ENCODE results near the gene STX12. TPM values are rescaled to one million over a fixed set of nuclear protein-coding genes. Genes with fewer than 3 reads are reported as not detected.

STX12 gene
- total RNA-seq (2014; rRNA removed; shearing (Covaris generic)) (86.7 and 97.1 TPM in 2 replicates), polyA plus RNA-seq (2016; fragmentation: Nextera tagmentation; extraction: Ambion mirVana) (56.6 and 57.1 TPM in 2 replicates)

DNA sequence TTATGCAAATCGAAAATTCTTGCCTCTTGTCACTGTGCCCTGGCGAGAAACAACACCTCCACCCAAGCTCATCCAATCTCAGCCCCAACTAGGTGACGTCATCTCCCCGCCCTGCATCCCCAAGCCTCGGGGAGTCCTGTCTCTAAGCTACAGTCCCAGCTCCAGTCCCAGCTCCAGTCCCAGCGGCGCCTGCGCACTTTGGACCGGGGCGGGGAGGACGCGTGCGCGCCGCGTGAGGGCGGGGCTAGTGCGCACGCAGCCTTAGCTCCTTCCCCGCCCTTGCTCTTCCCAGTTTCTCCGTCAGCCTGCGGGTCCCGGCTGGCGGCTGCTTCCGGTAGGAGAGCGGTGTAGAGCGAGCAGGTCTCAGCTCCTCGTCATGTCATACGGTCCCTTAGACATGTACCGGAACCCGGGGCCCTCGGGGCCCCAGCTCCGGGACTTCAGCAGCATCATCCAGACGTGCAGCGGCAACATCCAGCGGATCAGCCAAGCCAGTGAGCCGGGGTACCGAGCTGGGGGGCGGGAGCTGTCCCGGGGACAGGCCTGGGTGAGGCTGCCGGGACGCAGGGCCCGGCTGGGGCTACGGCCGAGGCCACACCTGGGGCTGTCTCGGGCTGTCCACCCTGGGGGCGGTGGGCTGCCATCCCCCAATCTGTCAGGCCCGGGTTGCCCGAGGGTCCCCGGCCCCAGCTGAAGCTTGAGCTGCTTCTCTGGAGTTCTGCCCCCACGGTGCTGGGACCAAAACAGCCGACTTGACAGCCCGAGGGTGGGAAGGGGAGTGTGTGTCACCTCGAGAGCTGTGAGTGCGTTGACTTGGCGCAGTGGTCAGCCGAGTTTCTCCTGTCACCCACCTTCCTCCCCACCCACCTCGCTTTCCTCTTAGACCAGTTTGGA, at the start of gene STX12:
TSS of gene STX12 (plus strand) at position 288 of the 894 bp plus-strand sequence. CDS start at position 377, 89 bp downstream.
- H3K79me2 ChIP-seq (ENCODE audit: insufficient read depth), result peaks cover 51% of the 10 kb centered on the region
- TF ChIP-seq EZH2 (IDR thresholded peaks at IDR 0.05; ENCODE audit: insufficient read depth, poor library complexity, severe bottlenecking), result no peak
- TF ChIP-seq EZH2phosphoT487 (IDR thresholded peaks at IDR 0.05; ENCODE audit: insufficient read depth, low read depth), result no peak
- H3F3A ChIP-seq (ENCODE audit: insufficient read depth), result peaks cover 18% of the 10 kb centered on the region
- 0 to 3% methylated on average over 49 to 52 of the region's 58 CpGs for WGBS, 2 experiments (ENCODE audit: low coverage in 1 of 2, low lambda C conversion rate in 2 of 2, missing lambda C conversion rate in 2 of 2)
- peak within 1 kb of the TSS; percentile 87 for H2AFZ ChIP-seq
- no peaks in the 10 kb centered on the region for H3K9me2 ChIP-seq (ENCODE audit: insufficient read depth)
- peak within 1 kb of the TSS; percentile 90 for H3K27ac ChIP-seq
- peaks cover 22% of the 10 kb centered on the region for H3K4me1 ChIP-seq (ENCODE audit: insufficient read depth)
- H3K9ac ChIP-seq, result peak within 1 kb of the TSS; percentile 86
- peak; percentile 100 for DNase-seq
- in situ Hi-C loops (cut with MboI), result no loop called here
- no peaks in the 10 kb centered on the region for H4K20me1 ChIP-seq (ENCODE audit: insufficient read depth)
- peak within 1 kb of the TSS; percentile 85 for H3K4me3 ChIP-seq
- H3K36me3 ChIP-seq (ENCODE audit: low read depth), result no peaks in the 10 kb centered on the region; the same call in 1 of the 2 replicates
- H3K9me3 ChIP-seq (ENCODE audit: low read depth), result no peaks in the 10 kb centered on the region
- H3K4me2 ChIP-seq (ENCODE audit: unreplicated experiment), result peak within 1 kb of the TSS; percentile 95
- H3K27me3 ChIP-seq (replicated peaks; ENCODE audit: insufficient read depth), result no peaks in the 10 kb centered on the region

DNA sequence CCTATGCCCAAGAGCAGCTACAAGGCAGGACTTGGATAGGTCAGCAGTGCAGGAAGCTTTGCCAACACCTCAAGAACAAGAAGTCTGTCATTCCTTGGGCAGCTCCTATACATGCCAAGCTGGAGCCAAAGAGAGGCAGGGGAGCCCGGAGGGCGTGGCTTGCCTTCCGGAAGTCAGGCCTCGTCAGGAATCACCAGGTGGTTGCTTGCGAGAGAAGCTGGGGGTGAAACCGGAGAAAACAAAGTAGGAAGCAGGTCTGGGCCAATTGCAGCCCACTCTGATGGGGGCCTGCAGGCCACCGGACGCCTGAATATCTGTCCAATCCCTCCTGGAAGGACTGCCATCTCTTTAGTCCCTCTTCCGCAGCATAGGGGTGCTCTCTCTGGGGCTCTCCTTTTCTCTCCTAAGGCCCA, 48.1 kb upstream of the STX12 start:
- Histone ChIP-seq H3K36me3 (ENCODE audit: low read depth) (0 out of 2 replicates have a peak, but pooled peaks cover 4% of the 10 kb centered on the region), H3K9ac (peak overlapping the region; percentile 81), H2AFZ (peak overlapping the region; percentile 94), H3K4me3 (peak overlapping the region; percentile 72), H3K9me2 (ENCODE audit: insufficient read depth) (no peaks in the 10 kb centered on the region), H3K27me3 (replicated peaks; ENCODE audit: insufficient read depth) (no peaks in the 10 kb centered on the region), H3K4me1 (ENCODE audit: insufficient read depth) (peaks cover 9% of the 10 kb centered on the region; the same call in 1 of the 2 replicates), H4K20me1 (ENCODE audit: insufficient read depth) (no peaks in the 10 kb centered on the region), H3K79me2 (ENCODE audit: insufficient read depth) (peaks cover 13% of the 10 kb centered on the region), H3K27ac (peak overlapping the region; percentile 78), H3K4me2 (ENCODE audit: unreplicated experiment) (peak overlapping the region; percentile 66), H3K9me3 (ENCODE audit: low read depth) (no peaks in the 10 kb centered on the region), H3F3A (ENCODE audit: insufficient read depth) (peaks cover 11% of the 10 kb centered on the region; the same call in 1 of the 2 replicates)
- in situ Hi-C loops (cut with MboI), result no loop called here
- no peak for TF ChIP-seq EZH2phosphoT487 (IDR thresholded peaks at IDR 0.05; ENCODE audit: insufficient read depth, low read depth)
- no peak for TF ChIP-seq EZH2 (IDR thresholded peaks at IDR 0.05; ENCODE audit: insufficient read depth, poor library complexity, severe bottlenecking)
- DNase-seq, result peak; percentile 42
- 13 to 21% methylated on average over 9 of the region's 9 CpGs for WGBS, 2 experiments (ENCODE audit: low coverage in 1 of 2, low lambda C conversion rate in 2 of 2, missing lambda C conversion rate in 2 of 2)

DNA sequence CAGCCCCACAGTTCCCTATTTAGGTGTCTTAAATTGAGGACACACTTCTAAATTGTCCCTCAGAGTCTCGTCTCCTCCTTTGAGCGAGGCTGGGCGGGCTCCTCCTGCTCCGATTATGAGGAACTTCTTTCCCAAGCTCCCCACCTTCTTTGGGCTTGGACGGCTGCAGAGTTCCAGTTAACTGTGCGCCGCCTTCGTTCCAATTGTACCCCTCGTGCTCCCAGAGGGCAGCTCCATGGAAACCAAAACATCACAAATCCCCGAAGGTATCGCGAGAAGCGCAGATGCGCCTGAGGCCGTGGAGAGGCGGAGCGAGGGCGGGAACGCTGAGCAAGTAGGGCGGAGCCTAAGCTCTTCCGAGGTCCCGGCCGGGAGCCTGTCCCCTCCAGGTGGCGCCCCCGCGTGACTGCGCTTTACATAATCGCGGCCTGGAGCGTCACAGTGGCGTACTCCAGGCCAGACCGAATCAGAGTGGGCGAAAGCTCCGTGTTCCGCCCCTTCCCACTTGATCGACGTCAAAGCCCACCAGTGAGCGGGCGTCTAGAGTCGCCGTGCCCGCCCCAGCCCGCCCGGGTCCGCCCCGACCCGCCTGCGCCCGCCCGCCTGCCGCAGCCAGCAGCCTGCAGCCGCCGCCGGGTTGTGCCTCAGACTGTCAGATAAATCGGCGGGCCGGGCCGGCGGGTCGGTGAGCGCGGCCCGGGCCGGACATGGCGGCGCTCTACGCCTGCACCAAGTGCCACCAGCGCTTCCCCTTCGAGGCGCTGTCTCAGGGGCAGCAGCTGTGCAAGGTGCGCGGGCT, 47.4 kb upstream of the STX12 start, which contains the start of gene FAM76A:
TSS of gene FAM76A (plus strand) at position 588 of the 799 bp plus-strand sequence. CDS start at position 708, 120 bp downstream.
- Histone ChIP-seq H3F3A (ENCODE audit: insufficient read depth) (peaks cover 11% of the 10 kb centered on the region; the same call in 1 of the 2 replicates), H3K79me2 (ENCODE audit: insufficient read depth) (peaks cover 13% of the 10 kb centered on the region), H3K9me3 (ENCODE audit: low read depth) (no peaks in the 10 kb centered on the region), H2AFZ (peak within 1 kb of the TSS; percentile 94), H3K27ac (peak within 1 kb of the TSS; percentile 78), H3K9ac (peak within 1 kb of the TSS; percentile 86), H3K4me3 (peak within 1 kb of the TSS; percentile 85), H3K4me1 (ENCODE audit: insufficient read depth) (peaks cover 9% of the 10 kb centered on the region; the same call in 1 of the 2 replicates), H4K20me1 (ENCODE audit: insufficient read depth) (no peaks in the 10 kb centered on the region), H3K27me3 (replicated peaks; ENCODE audit: insufficient read depth) (no peaks in the 10 kb centered on the region), H3K4me2 (ENCODE audit: unreplicated experiment) (peak within 1 kb of the TSS; percentile 91), H3K9me2 (ENCODE audit: insufficient read depth) (no peaks in the 10 kb centered on the region), H3K36me3 (ENCODE audit: low read depth) (0 out of 2 replicates have a peak, but pooled peaks cover 4% of the 10 kb centered on the region)
- WGBS, 2 experiments (ENCODE audit: low coverage in 1 of 2, low lambda C conversion rate in 2 of 2, missing lambda C conversion rate in 2 of 2), result 0 to 2% methylated on average over 60 to 61 of the region's 72 CpGs
- in situ Hi-C loops (cut with MboI), result no loop called here
- TF ChIP-seq EZH2 (IDR thresholded peaks at IDR 0.05; ENCODE audit: insufficient read depth, poor library complexity, severe bottlenecking) (no peak), EZH2phosphoT487 (IDR thresholded peaks at IDR 0.05; ENCODE audit: insufficient read depth, low read depth) (no peak)
- peak; percentile 100 for DNase-seq
